Peyer's patch (tissue), 4 donors: ENCODE results near the gene AP3D1. TPM values are rescaled to one million over a fixed set of nuclear protein-coding genes. Genes with fewer than 3 reads are reported as not detected.
A peak's percentile ranks its signal among the peaks of the same experiment; 100 is the strongest.
"Not testable (repeated sequence)": the region's sequence is repeated elsewhere in the genome, so short reads cannot be mapped to it uniquely, and the experiment has no call there.

ENCODE experiments used
- DNase-seq, 3 donors: peaks; one replicate each; pipeline ENCODE4 v3.0.0-alpha.2; 2017 to 2019
- H3K27ac ChIP-seq, 4 donors: fragments of 200-600 bp; sonication (generic); one replicate each; pipeline ENCODE4 v1.5.1; 2016 to 2019
- H3K27me3 ChIP-seq, 2 donors: fragments of 200-600 bp; sonication (generic); one replicate each; pipeline ENCODE4 v1.5.1; 2019
- H3K36me3 ChIP-seq, 3 donors: fragments of 200-600 bp; sonication (generic); one replicate each; pipeline ENCODE4 v1.5.1; 2016 to 2019
- H3K4me1 ChIP-seq, 4 donors: fragments of 200-600 bp; sonication (generic); one replicate each; pipeline ENCODE4 v1.5.1; 2016 to 2019
- H3K4me3 ChIP-seq, 4 donors: fragments of 200-600 bp; sonication (generic); 1 replicate in 3 of 4; 2 replicates in 1 of 4; pipeline ENCODE4 v1.5.1; 2016 to 2019; ENCODE audit warnings: mild to moderate bottlenecking in 1 of 4
- H3K9me3 ChIP-seq, 4 donors: fragments of 200-600 bp; sonication (generic); one replicate each; pipeline ENCODE4 v1.5.1; 2016 to 2019; ENCODE audit warnings: mild to moderate bottlenecking in 1 of 4
- CTCF ChIP-seq, 6 experiments: fragments of 450-650 bp in 4 of 6; fragments of 200-600 bp in 2 of 6; sonication (generic) in 1 of 6; IDR thresholded peaks; one replicate each; pipeline ENCODE4 v1.5.1; 2017 to 2019; ENCODE audit warnings: antibody characterized with exemption in 6 of 6, mild to moderate bottlenecking in 3 of 6, moderate library complexity in 1 of 6
- POLR2A ChIP-seq, 2 donors: fragments of 450-650 bp; IDR thresholded peaks; one replicate each; pipeline ENCODE4 v1.5.1; 2017; ENCODE audit warnings: antibody characterized with exemption in 2 of 2, mild to moderate bottlenecking in 2 of 2, moderate library complexity in 2 of 2
- total RNA-seq, 4 donors: library from RNA; depleted of rRNA; stranded (reverse); fragments of >200 nt; gene quantifications; one replicate each; pipeline ENCODE4 v1.1.0, GENCODE V29; 2016

AP3D1 gene
- total RNA-seq, 4 donors from 2014 or later: 104 to 136 (median 122) TPM

DNA sequence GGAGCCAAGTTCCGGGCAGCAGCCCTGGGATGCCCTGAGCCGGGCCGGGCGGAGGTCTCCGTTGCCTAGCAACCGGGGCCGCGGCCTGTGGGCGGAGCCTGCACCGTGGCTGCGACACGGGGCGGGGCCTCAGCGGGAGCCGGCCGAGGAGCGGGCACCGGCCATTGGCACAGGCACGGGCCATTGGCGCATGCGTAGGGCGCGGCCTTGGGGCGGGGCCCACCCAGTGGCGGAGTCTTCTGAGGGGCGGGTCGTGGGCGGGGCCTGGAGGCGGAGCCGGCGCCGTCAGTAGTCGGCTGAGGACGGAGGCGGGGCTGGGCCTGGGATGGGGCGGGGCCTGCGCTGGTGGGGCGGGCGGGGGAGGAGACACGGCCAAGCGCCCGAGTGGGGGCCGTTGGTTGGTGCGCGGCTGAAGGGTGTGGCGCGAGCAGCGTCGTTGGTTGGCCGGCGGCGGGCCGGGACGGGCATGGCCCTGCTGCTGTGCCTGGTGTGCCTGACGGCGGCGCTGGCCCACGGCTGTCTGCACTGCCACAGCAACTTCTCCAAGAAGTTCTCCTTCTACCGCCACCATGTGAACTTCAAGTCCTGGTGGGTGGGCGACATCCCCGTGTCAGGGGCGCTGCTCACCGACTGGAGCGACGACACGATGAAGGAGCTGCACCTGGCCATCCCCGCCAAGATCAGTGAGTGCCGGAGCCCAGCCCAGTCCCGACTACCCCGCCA lies 54.7 kb downstream of the AP3D1 start, which contains the start of gene IZUMO4:
Gene IZUMO4, plus strand, starts transcription at position 436 of the 723 bp plus-strand sequence. Its CDS starts 31 bp downstream, at position 467.
- Histone ChIP-seq H3K9me3 (no peaks in the 10 kb centered on the region), H3K4me3 (peak within 1 kb of the TSS; percentile 80 to 90 (median 88)), H3K27ac (peak within 1 kb of the TSS; percentile 94 to 99 (median 98)), H3K36me3 (peaks cover 0 to 30% (median 0%) of the 10 kb centered on the region in 3 donors), H3K27me3 (no peaks in the 10 kb centered on the region), H3K4me1 (peaks cover 0 to 47% (median 15%) of the 10 kb centered on the region in 4 donors)
- DNase-seq: peak; percentile 100
- TF ChIP-seq POLR2A (IDR thresholded peaks at IDR 0.05) (peak in 1 of 2 donors; percentile 32), CTCF (IDR thresholded peaks at IDR 0.05) (peak; percentile 26 to 64 (median 52))

- H3K36me3 ChIP-seq: peaks cover 0 to 24% (median 0%) of the 10 kb centered on the region in 3 donors
- DNase-seq: peak; percentile 85 to 96 (median 95)
- no peaks in the 10 kb centered on the region for H3K9me3 ChIP-seq
- H3K4me1 ChIP-seq: peaks cover 0 to 53% (median 21%) of the 10 kb centered on the region in 4 donors
- H3K4me3 ChIP-seq: peak within 1 kb of the TSS; percentile 80 to 90 (median 88)
- peak within 1 kb of the TSS; percentile 94 to 99 (median 98) for H3K27ac ChIP-seq
- H3K27me3 ChIP-seq: no peaks in the 10 kb centered on the region
- TF ChIP-seq POLR2A (IDR thresholded peaks at IDR 0.05) (peak; percentile 79 to 84), CTCF (IDR thresholded peaks at IDR 0.05) (peak; percentile 37 to 75 (median 52))
These were observed 55.3 kb downstream of the AP3D1 start, which contains the start of gene MOB3A for GRCh38 chr19:2096034-2096479. TSS of gene MOB3A (minus strand) at chr19:2096326. CDS start at chr19:2078560, 17,766 bp downstream.

DNA sequence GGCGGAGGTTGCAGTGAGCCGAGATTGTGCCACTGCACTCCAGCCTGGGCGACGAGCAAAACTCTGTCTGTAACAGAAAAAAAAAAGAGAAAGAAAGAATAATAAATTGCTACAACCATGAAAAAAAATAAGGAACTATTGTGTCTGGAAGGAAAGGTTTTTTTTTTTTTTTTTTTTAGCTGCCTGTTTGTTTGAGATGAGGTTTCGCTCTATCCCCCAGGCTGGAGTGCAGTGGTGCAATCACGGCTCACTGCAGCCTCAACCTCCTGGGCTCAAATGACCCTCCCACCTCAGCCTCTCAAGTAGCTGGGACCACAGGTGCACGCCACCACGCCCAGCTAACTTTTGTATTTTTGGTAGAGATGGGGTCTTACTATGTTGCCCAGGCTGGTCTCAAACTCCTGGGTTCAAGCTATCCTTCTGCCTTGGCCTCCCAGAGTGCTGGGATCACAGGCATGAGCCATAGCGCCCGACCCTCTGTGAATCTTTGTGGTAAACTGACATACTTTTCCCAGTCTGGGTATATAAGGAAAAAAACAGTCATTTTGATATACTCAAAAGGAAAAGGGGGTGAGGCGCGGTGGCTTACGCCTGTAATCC lies 59.3 kb downstream of the AP3D1 start:
- H3K9me3 ChIP-seq, H3K36me3 ChIP-seq, H3K4me3 ChIP-seq, DNase-seq, H3K27me3 ChIP-seq: not testable (repeated sequence)
- Histone ChIP-seq H3K4me1 (peaks cover 0 to 80% (median 44%) of the 10 kb centered on the region in 4 donors), H3K27ac (peak overlapping the region in 3 of 4 donors; percentile 15 to 99 (median 63))

- no peaks in the 10 kb centered on the region for H3K27me3 ChIP-seq
- peaks cover 0 to 78% (median 50%) of the 10 kb centered on the region in 4 donors for H3K4me1 ChIP-seq
- H3K4me3 ChIP-seq: peak overlapping the region in 1 of 4 donors; percentile 21
- H3K36me3 ChIP-seq: peaks cover 0 to 11% (median 0%) of the 10 kb centered on the region in 3 donors
- DNase-seq: no peak
- peak overlapping the region; percentile 63 to 99 (median 76) for H3K27ac ChIP-seq
- no peak for TF ChIP-seq POLR2A (IDR thresholded peaks at IDR 0.05)
- TF ChIP-seq CTCF (IDR thresholded peaks at IDR 0.05): no peak
- no peaks in the 10 kb centered on the region for H3K9me3 ChIP-seq
These were observed 61.7 kb downstream of the AP3D1 start for GRCh38 chr19:2089727-2090053.

GRCh38 chr19:2089001-2089711 lies 62.2 kb downstream of the AP3D1 start:
- peak in 2 of 3 donors; percentile 71 to 74 for DNase-seq
- Histone ChIP-seq H3K36me3 (peaks cover 0 to 14% (median 0%) of the 10 kb centered on the region in 3 donors), H3K27ac (peak overlapping the region; percentile 63 to 99 (median 76)), H3K4me3 (no peak overlapping the region), H3K27me3 (no peaks in the 10 kb centered on the region), H3K4me1 (peaks cover 0 to 73% (median 49%) of the 10 kb centered on the region in 4 donors), H3K9me3 (no peaks in the 10 kb centered on the region)
- TF ChIP-seq CTCF (IDR thresholded peaks at IDR 0.05) (no peak), POLR2A (IDR thresholded peaks at IDR 0.05) (no peak)
